ENCODE results near the gene DDX19B. TPM values are rescaled to one million over a fixed set of nuclear protein-coding genes. Genes with fewer than 3 reads are reported as not detected.

DDX19B gene
- polyA plus RNA-seq, 2 of the 4 experiments (the other 2 are of a cell fraction): 26.9 to 50.6 TPM

GRCh38 chr16:70252355-70252988 is 46.5 kb upstream of the DDX19B start:
- Histone ChIP-seq H3K9me3 (no peaks in the 10 kb centered on the region), H3K4me1 (peaks cover 11% of the 10 kb centered on the region), H3K4me3 (no peak overlapping the region), H3K27ac (no peak overlapping the region), H3K4me2 (no peak overlapping the region)
- TF ChIP-seq RAD21 (conservative IDR thresholded peaks at IDR 0.05 in 1 of 2, IDR thresholded peaks at IDR 0.05 in 1 of 2): 0 out of 5 replicates have a peak, but pooled peaks of 1 of the 2 experiments have one; percentile 4
- no peak for TF ChIP-seq MYC (IDR thresholded peaks at IDR 0.05; ENCODE audit: borderline replicate concordance, low read length)
- TF ChIP-seq CTCF (IDR thresholded peaks at IDR 0.05): peak; percentile 37; the same call in 2 of the 3 replicates
- 76% methylated on average over 21 of the region's 21 CpGs for WGBS (ENCODE audit: missing lambda C conversion rate)
- DNase-seq (ENCODE audit: low read depth in 1 of 2, low spot score in 1 of 2) (peak; percentile 30 to 54), FAIRE-seq (no peak), ATAC-seq (peak; percentile 39 to 59; a peak in 5 of 6 replicates)
- ChIA-PET POLR2A (interaction anchor here (0.5 to 1.4 kb wide), 3 partner anchors 13 to 37 kb away, joined by 3 to 4 read pairs (median 3); partner anchors contain the start of gene AARS1), CTCF (interaction anchor here (0.6 to 4.8 kb wide), 16 partner anchors 8 to 401 kb away, joined by 3 to 53 read pairs (median 4); partner anchors contain the start of gene DDX19B)

GRCh38 chr16:70253291-70254106 is 45.5 kb upstream of the DDX19B start:
- H3K9me3 ChIP-seq: no peaks in the 10 kb centered on the region
- H3K4me3 ChIP-seq: no peak overlapping the region
- CTCF ChIA-PET: interaction anchor here (0.5 to 4.8 kb wide), 10 partner anchors 10 to 348 kb away, joined by 3 to 53 read pairs (median 6); no protein-coding TSS in a partner anchor
- TF ChIP-seq RFX5 (IDR thresholded peaks at IDR 0.05) (no peak), RARB (CRISPR knock-in tag; IDR thresholded peaks at IDR 0.05) (no peak), E2F6 (IDR thresholded peaks at IDR 0.05; ENCODE audit: borderline replicate concordance, low read depth) (no peak), JUN (IDR thresholded peaks at IDR 0.05) (no peak), HES2 (IDR thresholded peaks at IDR 0.05) (no peak), NPAS2 (CRISPR knock-in tag; IDR thresholded peaks at IDR 0.05; ENCODE audit: borderline replicate concordance) (no peak), CHD2 (IDR thresholded peaks at IDR 0.05; ENCODE audit: low read length, partially characterized antibody) (no peak), ZC3H11A (IDR thresholded peaks at IDR 0.05) (0 out of 2 replicates have a peak, but pooled peaks have one; percentile 5), FOXS1 (CRISPR knock-in tag; IDR thresholded peaks at IDR 0.05) (no peak), CTCF (IDR thresholded peaks at IDR 0.05) (peak; percentile 36), KDM1A (IDR thresholded peaks at IDR 0.05; ENCODE audit: low read depth) (no peak), EHF (CRISPR knock-in tag; IDR thresholded peaks at IDR 0.05) (no peak)
- ATAC-seq: peak; percentile 25 to 63; a peak in 4 of 6 replicates
- peaks cover 11% of the 10 kb centered on the region for H3K4me1 ChIP-seq
- WGBS (ENCODE audit: missing lambda C conversion rate): 78% methylated on average over 13 of the region's 16 CpGs
- no peak for FAIRE-seq
- H3K4me2 ChIP-seq: no peak overlapping the region
- POLR2A ChIA-PET: interaction anchor here (0.7 to 1.4 kb wide), 2 partner anchors 12 to 14 kb away, joined by 3 read pairs; no protein-coding TSS in a partner anchor
- peak; percentile 56 to 61 for DNase-seq (ENCODE audit: low read depth in 1 of 2, low spot score in 1 of 2)
- H3K27ac ChIP-seq: no peak overlapping the region

All from A549 (cell line).